Erythroblast (primary cell): Measurements from ENCODE around the gene ADSL.

Experiments used
- GATA1 ChIP-seq: IDR thresholded peaks from 2 replicates; pipeline ENCODE4 v1.6.1; 2011; ENCODE audit warnings: low read depth, mild to moderate bottlenecking, control low read depth, low read length, moderate library complexity
- POLR2A ChIP-seq: IDR thresholded peaks from 2 replicates; pipeline ENCODE4 v1.6.1; 2011; ENCODE audit warnings: mild to moderate bottlenecking, low read length

DNA sequence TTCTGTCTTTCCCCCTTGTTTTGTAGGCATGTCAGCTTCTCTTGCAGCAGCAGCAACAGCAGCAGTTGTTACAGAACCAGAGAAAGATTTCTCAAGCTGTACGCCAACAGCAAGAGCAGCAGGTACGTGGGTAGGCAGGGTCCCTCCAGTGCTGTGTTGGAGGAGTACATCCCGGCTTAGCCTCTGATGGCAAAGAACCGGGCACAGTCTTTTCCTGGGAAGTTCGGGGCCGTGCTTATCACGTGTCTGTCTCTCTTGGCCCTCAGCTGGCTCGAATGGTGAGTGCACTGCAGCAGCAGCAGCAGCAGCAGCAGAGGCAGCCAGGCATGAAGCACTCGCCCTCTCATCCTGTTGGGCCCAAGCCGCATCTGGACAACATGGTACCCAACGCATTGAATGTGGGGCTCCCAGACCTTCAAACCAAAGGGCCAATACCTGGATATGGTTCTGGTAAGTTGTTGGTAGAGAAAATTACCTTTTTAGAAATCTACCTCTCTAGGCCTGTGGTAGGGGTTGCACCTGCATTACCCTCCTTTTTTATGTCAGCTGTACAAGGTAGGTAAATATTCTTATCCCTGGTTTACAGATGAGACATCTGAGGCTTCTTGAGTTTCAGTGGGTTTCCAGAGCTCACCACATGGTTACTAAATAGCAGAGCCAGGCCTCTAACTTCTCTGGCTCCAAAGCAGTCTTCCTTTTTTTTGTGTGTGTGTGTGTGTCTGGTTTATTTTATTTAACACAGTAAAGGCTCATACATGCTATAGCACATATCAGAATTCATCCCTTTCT lies 45.2 kb upstream of the ADSL start:
- no peak for TF ChIP-seq POLR2A
- TF ChIP-seq GATA1 = no peak
